Measurements from ENCODE around the gene TMEM117. TPM values are rescaled to one million over a fixed set of nuclear protein-coding genes. Genes with fewer than 3 reads are reported as not detected.

Gene TMEM117
- polyA plus RNA-seq, 1 donor (not counting 4 experiments of a cell fraction or from before 2014, with no cell fraction given) = 8.5 TPM

GRCh38 chr12:44223736-44224135 is 387.9 kb downstream of the TMEM117 start:
- H3K9me3 ChIP-seq (ENCODE audit: control insufficient read depth, low read depth, low read length) = no peaks in the 10 kb centered on the region
- dilution Hi-C loops (cut with MboI; ENCODE audit: extremely low pct_ligation_motif_present, low sequenced_read_pairs) = no loop called here
- no peak overlapping the region for H3K9ac ChIP-seq (ENCODE audit: control insufficient read depth, extremely low read depth, insufficient read depth, low read length)
- H3K4me3 ChIP-seq (ENCODE audit: control insufficient read depth in 2 of 3, extremely low read depth in 1 of 3, insufficient read depth in 2 of 3, low read depth in 1 of 3, low read length in 3 of 3) = no peak overlapping the region
- no peak for TF ChIP-seq CTCF (optimal IDR thresholded peaks at IDR 0.05 in 1 of 3, IDR thresholded peaks at IDR 0.05 in 1 of 3, conservative IDR thresholded peaks at IDR 0.05 in 1 of 3; ENCODE audit: extremely low read depth in 1 of 3, insufficient read depth in 2 of 3, low read length in 3 of 3)
- no peaks in the 10 kb centered on the region for H3K79me2 ChIP-seq (ENCODE audit: control insufficient read depth, insufficient read depth, low read length)
- no peaks in the 10 kb centered on the region for H4K20me1 ChIP-seq (ENCODE audit: control insufficient read depth, extremely low read depth, insufficient read depth, low read length)
- H3K4me1 ChIP-seq (ENCODE audit: control insufficient read depth, extremely low read depth, insufficient read depth, low read length) = no peaks in the 10 kb centered on the region
- no peak overlapping the region for H3K4me2 ChIP-seq (ENCODE audit: control insufficient read depth, extremely low read depth, insufficient read depth, low read depth, low read length)
- H3K27ac ChIP-seq (ENCODE audit: control insufficient read depth, insufficient read depth, low read length) = no peak overlapping the region
- no peaks in the 10 kb centered on the region for H3K27me3 ChIP-seq (ENCODE audit: control insufficient read depth, extremely low read depth, insufficient read depth, low read length)
- no peak overlapping the region for H2AFZ ChIP-seq (ENCODE audit: control insufficient read depth, low read length)
- H3K36me3 ChIP-seq (ENCODE audit: control insufficient read depth in 2 of 2, extremely low read depth in 1 of 2, insufficient read depth in 2 of 2, low read length in 2 of 2) = no peaks in the 10 kb centered on the region
- H3K9me1 ChIP-seq (ENCODE audit: control insufficient read depth, extremely low read depth, insufficient read depth, low read length) = no peaks in the 10 kb centered on the region
- no peak for DNase-seq (ENCODE audit: low read depth, low spot score)
- FAIRE-seq = no peak

- Histone ChIP-seq H3K27ac (ENCODE audit: control insufficient read depth, insufficient read depth, low read length) (no peak overlapping the region), H3K4me2 (ENCODE audit: control insufficient read depth, extremely low read depth, insufficient read depth, low read depth, low read length) (no peak overlapping the region), H3K9ac (ENCODE audit: control insufficient read depth, extremely low read depth, insufficient read depth, low read length) (no peak overlapping the region), H3K27me3 (ENCODE audit: control insufficient read depth, extremely low read depth, insufficient read depth, low read length) (no peaks in the 10 kb centered on the region), H3K9me3 (ENCODE audit: control insufficient read depth, low read depth, low read length) (no peaks in the 10 kb centered on the region), H3K36me3 (ENCODE audit: control insufficient read depth in 2 of 2, extremely low read depth in 1 of 2, insufficient read depth in 2 of 2, low read length in 2 of 2) (no peaks in the 10 kb centered on the region), H4K20me1 (ENCODE audit: control insufficient read depth, extremely low read depth, insufficient read depth, low read length) (no peaks in the 10 kb centered on the region), H3K79me2 (ENCODE audit: control insufficient read depth, insufficient read depth, low read length) (no peaks in the 10 kb centered on the region), H3K4me3 (ENCODE audit: control insufficient read depth in 2 of 3, extremely low read depth in 1 of 3, insufficient read depth in 2 of 3, low read depth in 1 of 3, low read length in 3 of 3) (no peak overlapping the region), H3K4me1 (ENCODE audit: control insufficient read depth, extremely low read depth, insufficient read depth, low read length) (no peaks in the 10 kb centered on the region), H2AFZ (ENCODE audit: control insufficient read depth, low read length) (no peak overlapping the region), H3K9me1 (ENCODE audit: control insufficient read depth, extremely low read depth, insufficient read depth, low read length) (no peaks in the 10 kb centered on the region)
- dilution Hi-C loops (cut with MboI; ENCODE audit: extremely low pct_ligation_motif_present, low sequenced_read_pairs) = no loop called here
- TF ChIP-seq EZH2 (IDR thresholded peaks at IDR 0.05; ENCODE audit: low read length) (no peak), CTCF (optimal IDR thresholded peaks at IDR 0.05 in 1 of 3, IDR thresholded peaks at IDR 0.05 in 1 of 3, conservative IDR thresholded peaks at IDR 0.05 in 1 of 3; ENCODE audit: extremely low read depth in 1 of 3, insufficient read depth in 2 of 3, low read length in 3 of 3) (no peak)
- no peak for FAIRE-seq
- no peak for DNase-seq (ENCODE audit: low read depth, low spot score)
These were observed 388.7 kb downstream of the TMEM117 start for GRCh38 chr12:44224399-44225148.

All from keratinocyte (primary cell).